H9 (cell line): ENCODE data around the gene LSS. TPM values are rescaled to one million over a fixed set of nuclear protein-coding genes. Genes with fewer than 3 reads are reported as not detected.

Experiments
- DNase-seq: peaks from one replicate; pipeline ENCODE4 v3.0.0-alpha.2; 2017
- H2AFZ ChIP-seq: one replicate; pipeline ENCODE4 v1.6.1; 2013; ENCODE audit warnings: mild to moderate bottlenecking, low read length, control low read depth, moderate library complexity
- H2AK5ac ChIP-seq: 2 replicates; pipeline ENCODE4 v1.6.1; 2013; ENCODE audit warnings: low read length, control low read depth, mixed read lengths; ENCODE audit not compliant: insufficient read length
- H2BK120ac ChIP-seq: one replicate; pipeline ENCODE4 v1.6.1; 2013; ENCODE audit warnings: low read depth, mild to moderate bottlenecking, low read length, control low read depth, inconsistent platforms; ENCODE audit not compliant: poor library complexity, severe bottlenecking
- H2BK12ac ChIP-seq: 2 replicates; pipeline ENCODE4 v1.6.1; 2013; ENCODE audit warnings: low read length, control low read depth, mixed read lengths, low read depth; ENCODE audit not compliant: insufficient read length
- H2BK15ac ChIP-seq: 2 replicates; pipeline ENCODE4 v1.6.1; 2013; ENCODE audit warnings: low read depth, low read length, control low read depth
- H2BK20ac ChIP-seq: one replicate; pipeline ENCODE4 v1.6.1; 2013; ENCODE audit warnings: low read depth, mild to moderate bottlenecking, low read length, control low read depth, inconsistent platforms; ENCODE audit not compliant: poor library complexity, severe bottlenecking
- H2BK5ac ChIP-seq: 2 replicates; pipeline ENCODE4 v1.6.1; 2013; ENCODE audit warnings: low read length, control low read depth, mixed read lengths; ENCODE audit not compliant: insufficient read length
- H3K14ac ChIP-seq: 2 replicates; pipeline ENCODE4 v1.6.1; 2013; ENCODE audit warnings: low read length, control low read depth; ENCODE audit not compliant: insufficient read depth
- H3K18ac ChIP-seq: 2 replicates; pipeline ENCODE4 v1.6.1; 2013; ENCODE audit warnings: low read depth, mild to moderate bottlenecking, mixed read lengths, low read length, control low read depth; ENCODE audit not compliant: insufficient read length
- H3K23ac ChIP-seq: 2 replicates; pipeline ENCODE4 v1.6.1; 2013; ENCODE audit warnings: low read length, control low read depth, mixed read lengths, low read depth; ENCODE audit not compliant: insufficient read length
- H3K23me2 ChIP-seq: 2 replicates; pipeline ENCODE4 v1.6.1; 2013; ENCODE audit warnings: low read depth, mild to moderate bottlenecking, mixed read lengths, low read length, control low read depth; ENCODE audit not compliant: insufficient read length, poor library complexity, severe bottlenecking
- H3K27ac ChIP-seq: 2 replicates; pipeline ENCODE4 v1.5.1; 2013; ENCODE audit warnings: low read length, control low read depth, mixed read lengths, low read depth; ENCODE audit not compliant: insufficient read length
- H3K27me3 ChIP-seq: 2 replicates; pipeline ENCODE4 v1.6.1; 2013; ENCODE audit warnings: low read length, control low read depth, inconsistent platforms; ENCODE audit not compliant: insufficient read depth
- H3K4ac ChIP-seq: 2 replicates; pipeline ENCODE4 v1.6.1; 2013; ENCODE audit warnings: low read depth, mild to moderate bottlenecking, control low read depth, inconsistent platforms, low read length, moderate library complexity
- H3K4me1 ChIP-seq: 2 replicates; pipeline ENCODE4 v1.6.1; 2013; ENCODE audit warnings: low read length, control low read depth, inconsistent platforms; ENCODE audit not compliant: insufficient read depth
- H3K4me2 ChIP-seq: 2 replicates; pipeline ENCODE4 v1.6.1; 2013; ENCODE audit warnings: low read length, control low read depth, mixed read lengths; ENCODE audit not compliant: insufficient read length, insufficient read depth
- H3K56ac ChIP-seq: 2 replicates; pipeline ENCODE4 v1.6.1; 2013; ENCODE audit warnings: low read depth, mild to moderate bottlenecking, mixed read lengths, low read length, control low read depth; ENCODE audit not compliant: insufficient read length
- H3K79me1 ChIP-seq: 2 replicates; pipeline ENCODE4 v1.6.1; 2013; ENCODE audit warnings: low read depth, mild to moderate bottlenecking, moderate library complexity, low read length, control low read depth, inconsistent platforms; ENCODE audit not compliant: insufficient read depth, poor library complexity, severe bottlenecking
- H3K79me2 ChIP-seq: 2 replicates; pipeline ENCODE4 v1.6.1; 2013; ENCODE audit warnings: low read length, control low read depth, inconsistent platforms; ENCODE audit not compliant: insufficient read depth
- H3K9ac ChIP-seq: 2 replicates; pipeline ENCODE4 v1.6.1; 2013; ENCODE audit warnings: low read length, control low read depth, mixed read lengths; ENCODE audit not compliant: insufficient read length; ENCODE audit errors: extremely low read depth
- H3K9me3 ChIP-seq: one replicate; pipeline ENCODE4 v1.6.1; 2013; ENCODE audit warnings: low read depth, low read length, inconsistent platforms; ENCODE audit not compliant: control insufficient read depth
- H3T11ph ChIP-seq: one replicate; pipeline ENCODE4 v1.6.1; 2013; ENCODE audit warnings: mild to moderate bottlenecking, low read length, control low read depth, inconsistent platforms
- H4K20me1 ChIP-seq: one replicate; pipeline ENCODE4 v1.6.1; 2013; ENCODE audit not compliant: control insufficient read depth, insufficient read length, insufficient read depth
- H4K5ac ChIP-seq: 2 replicates; pipeline ENCODE4 v1.6.1; 2013; ENCODE audit warnings: low read depth, mild to moderate bottlenecking, mixed read lengths, low read length, control low read depth; ENCODE audit not compliant: insufficient read length
- H4K8ac ChIP-seq: replicated peaks from 2 replicates; pipeline ENCODE4 v1.6.1; 2013; ENCODE audit warnings: low read length, control low read depth, mixed read lengths, low read depth; ENCODE audit not compliant: insufficient read length
- H4K91ac ChIP-seq: 2 replicates; pipeline ENCODE4 v1.6.1; 2013; ENCODE audit warnings: low read depth, mild to moderate bottlenecking, moderate library complexity, mixed read lengths, low read length, control low read depth; ENCODE audit not compliant: insufficient read length
- H3K27ac Mint-ChIP-seq, 3 experiments: 2 replicates in 2 of 3; 3 replicates in 1 of 3; pipeline ENCODE4 v1.8.0; 2020 to 2021; ENCODE audit warnings: mixed read lengths in 3 of 3, mild to moderate bottlenecking in 1 of 3, moderate library complexity in 1 of 3
- H3K27me3 Mint-ChIP-seq: 2 replicates; pipeline ENCODE4 v1.8.0; 2021; ENCODE audit warnings: low read depth, mild to moderate bottlenecking, moderate library complexity, mixed read lengths
- H3K36me3 Mint-ChIP-seq, 3 experiments: 2 replicates in 2 of 3; 3 replicates in 1 of 3; pipeline ENCODE4 v1.8.0; 2020 to 2021; ENCODE audit warnings: low read depth in 3 of 3, mixed read lengths in 3 of 3; ENCODE audit not compliant: insufficient read depth in 1 of 3
- H3K4me1 Mint-ChIP-seq, 2 experiments: 2 replicates each; pipeline ENCODE4 v1.8.0; 2020; ENCODE audit warnings: mixed read lengths in 2 of 2
- H3K4me3 Mint-ChIP-seq, 2 experiments: 2 replicates in 1 of 2; 3 replicates in 1 of 2; pipeline ENCODE4 v1.8.0; 2020 to 2021; ENCODE audit warnings: mild to moderate bottlenecking in 2 of 2, mixed read lengths in 2 of 2, moderate library complexity in 1 of 2
- H3K9me3 Mint-ChIP-seq, 2 experiments: 2 replicates in 1 of 2; 3 replicates in 1 of 2; pipeline ENCODE4 v1.8.0; 2020; ENCODE audit warnings: mild to moderate bottlenecking in 2 of 2, mixed read lengths in 2 of 2, moderate library complexity in 1 of 2
- CTCF ChIP-seq: fragments of 200-600 bp; sonication (generic); conservative IDR thresholded peaks from 3 replicates; pipeline ENCODE4 v1.8.0; 2021; ENCODE audit warnings: antibody characterized with exemption, mild to moderate bottlenecking
- WGBS: extraction: QIAGEN DNeasy Blood & Tissue Kit; methylation state at CpG from one replicate; pipeline ENCODE4 v1.1.7; 2013; ENCODE audit warnings: missing lambda C conversion rate, low lambda C conversion rate, mixed read lengths; ENCODE audit not compliant: insufficient read length; ENCODE audit errors: extremely low coverage; 5-methylcytosine and 5-hydroxymethylcytosine counted together
- total RNA-seq: library from RNA; stranded (reverse); gene quantifications from 2 replicates; pipeline ENCODE4 v1.2.1, GENCODE V29; 2021

LSS gene
- total RNA-seq, 1 experiment from 2014 or later, result 69.2 TPM

- H4K5ac ChIP-seq, result no peak overlapping the region
- DNase-seq, result no peak
- H2BK15ac ChIP-seq, result no peak overlapping the region
- H3K27ac ChIP-seq, result no peak overlapping the region
- no peaks in the 10 kb centered on the region for H3K27me3 ChIP-seq
- no peaks in the 10 kb centered on the region for H3K79me1 ChIP-seq
- no peak overlapping the region for H3K18ac ChIP-seq
- Mint-ChIP-seq H3K27ac (no peak overlapping the region), H3K36me3 (peaks cover 28 to 42% (median 38%) of the 10 kb centered on the region in 3 experiments; a peak in 6 of 7 replicates), H3K9me3 (no peaks in the 10 kb centered on the region), H3K27me3 (no peaks in the 10 kb centered on the region), H3K4me1 (peaks cover 20 to 29% of the 10 kb centered on the region in 2 experiments), H3K4me3 (no peak overlapping the region)
- H2BK120ac ChIP-seq, result no peak overlapping the region
- no peak overlapping the region for H3K9ac ChIP-seq
- no peak overlapping the region for H3K56ac ChIP-seq
- no peak overlapping the region for H3K4me2 ChIP-seq
- H4K8ac ChIP-seq, result no peak overlapping the region
- no peak overlapping the region for H3K14ac ChIP-seq
- H2BK5ac ChIP-seq, result no peak overlapping the region
- H3K9me3 ChIP-seq, result no peaks in the 10 kb centered on the region
- no peak overlapping the region for H4K91ac ChIP-seq
- H3K23ac ChIP-seq, result no peak overlapping the region
- H2AFZ ChIP-seq, result no peak overlapping the region
- no peaks in the 10 kb centered on the region for H3K79me2 ChIP-seq
- H3K23me2 ChIP-seq, result no peaks in the 10 kb centered on the region
- no peak for TF ChIP-seq CTCF
- H2BK20ac ChIP-seq, result no peak overlapping the region
- H3T11ph ChIP-seq, result no peak overlapping the region
- no peaks in the 10 kb centered on the region for H4K20me1 ChIP-seq
- no peak overlapping the region for H2AK5ac ChIP-seq
- peaks cover 4% of the 10 kb centered on the region; the same call in 1 of the 2 replicates for H3K4me1 ChIP-seq
- H3K4ac ChIP-seq, result no peak overlapping the region
- H2BK12ac ChIP-seq, result no peak overlapping the region
- WGBS, result no CpG with 5 or more reads among the region's 14 CpGs
These were observed 38.5 kb downstream of the LSS start for GRCh38 chr21:46189959-46190490.
